Measurements from ENCODE around the gene PIP5K1B.
"Not testable (repeated sequence)": the region's sequence is repeated elsewhere in the genome, so short reads cannot be mapped to it uniquely, and the experiment has no call there.

The PIP5K1B gene

GRCh38 chr9:68704814-68705530, at the start of gene PIP5K1B:
Gene PIP5K1B, plus strand, starts transcription at chr9:68705240. Its CDS starts 117,375 bp downstream, at chr9:68822615.
- DNase-seq, result no peak

GRCh38 chr9:68664036-68664435, 41.0 kb upstream of the PIP5K1B start:
- no peak for DNase-seq

- no peak for DNase-seq
Measured at GRCh38 chr9:68668127-68668526, 36.9 kb upstream of the PIP5K1B start.

- no peak for DNase-seq
Measured at GRCh38 chr9:68669218-68669617, 35.8 kb upstream of the PIP5K1B start.

- no peak for DNase-seq
Measured at GRCh38 chr9:68672215-68672614, 32.8 kb upstream of the PIP5K1B start.

- no peak for DNase-seq
Measured at GRCh38 chr9:68672625-68673024, 32.4 kb upstream of the PIP5K1B start.

- DNase-seq, result no peak
Measured at GRCh38 chr9:68678430-68678829, 26.6 kb upstream of the PIP5K1B start.

- no peak for DNase-seq
Measured at GRCh38 chr9:68683433-68683832, 21.6 kb upstream of the PIP5K1B start.

- no peak for DNase-seq
Measured at GRCh38 chr9:68685213-68685612, 19.8 kb upstream of the PIP5K1B start.

GRCh38 chr9:68685770-68686169, 19.3 kb upstream of the PIP5K1B start:
- no peak for DNase-seq

GRCh38 chr9:68690088-68690487, 15.0 kb upstream of the PIP5K1B start:
- DNase-seq, result no peak

- no peak for DNase-seq
Measured at GRCh38 chr9:68692519-68692918, 12.5 kb upstream of the PIP5K1B start.

GRCh38 chr9:68694125-68694524, 10.9 kb upstream of the PIP5K1B start:
- no peak for DNase-seq

- no peak for DNase-seq
Measured at GRCh38 chr9:68697851-68698250, 7.2 kb upstream of the PIP5K1B start.

GRCh38 chr9:68698943-68699509, 6.0 kb upstream of the PIP5K1B start:
- no peak for DNase-seq

GRCh38 chr9:68699625-68700024, 5.4 kb upstream of the PIP5K1B start:
- not testable (repeated sequence) for DNase-seq

- no peak for DNase-seq
Measured at GRCh38 chr9:68702493-68702892, 2.5 kb upstream of the PIP5K1B start.

- no peak for DNase-seq
Measured at GRCh38 chr9:68703672-68704071, 1.4 kb upstream of the PIP5K1B start.

GRCh38 chr9:68704498-68704813, 584 bp upstream of the PIP5K1B start:
- DNase-seq, result no peak

- no peak for DNase-seq
Measured at GRCh38 chr9:68705531-68706362, 707 bp downstream of the PIP5K1B start.

GRCh38 chr9:68706363-68707201, 1.5 kb downstream of the PIP5K1B start:
- no peak for DNase-seq

GRCh38 chr9:68707801-68708488, 2.9 kb downstream of the PIP5K1B start:
- DNase-seq, result no peak

GRCh38 chr9:68708513-68708912, 3.5 kb downstream of the PIP5K1B start:
- no peak for DNase-seq

All from SIG-M5 (cell line).